GM12872 (cell line): ENCODE data around the gene C20orf144.

Experiments used
- TF ChIP-seq, protein P1 (sequence below): IDR thresholded peaks from 3 replicates; pipeline ENCODE4 v1.5.1; 2011; ENCODE audit warnings: low read depth, mild to moderate bottlenecking, low read length, moderate library complexity; ENCODE audit not compliant: insufficient read depth

The C20orf144 gene

GRCh38 chr20:33689493-33689892 is 27.4 kb downstream of the C20orf144 start:
- TF ChIP-seq, protein P1, sequence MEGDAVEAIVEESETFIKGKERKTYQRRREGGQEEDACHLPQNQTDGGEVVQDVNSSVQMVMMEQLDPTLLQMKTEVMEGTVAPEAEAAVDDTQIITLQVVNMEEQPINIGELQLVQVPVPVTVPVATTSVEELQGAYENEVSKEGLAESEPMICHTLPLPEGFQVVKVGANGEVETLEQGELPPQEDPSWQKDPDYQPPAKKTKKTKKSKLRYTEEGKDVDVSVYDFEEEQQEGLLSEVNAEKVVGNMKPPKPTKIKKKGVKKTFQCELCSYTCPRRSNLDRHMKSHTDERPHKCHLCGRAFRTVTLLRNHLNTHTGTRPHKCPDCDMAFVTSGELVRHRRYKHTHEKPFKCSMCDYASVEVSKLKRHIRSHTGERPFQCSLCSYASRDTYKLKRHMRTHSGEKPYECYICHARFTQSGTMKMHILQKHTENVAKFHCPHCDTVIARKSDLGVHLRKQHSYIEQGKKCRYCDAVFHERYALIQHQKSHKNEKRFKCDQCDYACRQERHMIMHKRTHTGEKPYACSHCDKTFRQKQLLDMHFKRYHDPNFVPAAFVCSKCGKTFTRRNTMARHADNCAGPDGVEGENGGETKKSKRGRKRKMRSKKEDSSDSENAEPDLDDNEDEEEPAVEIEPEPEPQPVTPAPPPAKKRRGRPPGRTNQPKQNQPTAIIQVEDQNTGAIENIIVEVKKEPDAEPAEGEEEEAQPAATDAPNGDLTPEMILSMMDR: no peak

DNA sequence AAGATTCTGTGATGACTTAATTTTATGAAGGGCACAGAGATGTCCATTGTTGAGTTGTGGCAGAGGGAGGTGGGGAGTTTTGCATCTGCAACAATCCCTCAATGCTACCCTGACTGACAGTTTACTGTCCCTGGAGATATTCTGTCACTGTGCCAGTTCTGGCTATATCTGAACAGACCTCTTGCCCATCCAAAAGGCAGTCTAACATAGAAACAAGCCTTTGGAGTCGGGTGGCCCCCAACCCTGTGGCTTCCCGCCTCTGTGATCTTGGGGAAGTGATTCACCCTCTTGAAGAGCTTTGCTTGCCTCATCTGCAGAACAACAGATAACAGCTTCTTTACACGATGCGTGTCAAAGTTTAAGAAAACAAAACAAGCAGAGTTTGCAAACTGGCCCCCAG is 27.8 kb downstream of the C20orf144 start:
- TF ChIP-seq, protein P1: no peak

DNA sequence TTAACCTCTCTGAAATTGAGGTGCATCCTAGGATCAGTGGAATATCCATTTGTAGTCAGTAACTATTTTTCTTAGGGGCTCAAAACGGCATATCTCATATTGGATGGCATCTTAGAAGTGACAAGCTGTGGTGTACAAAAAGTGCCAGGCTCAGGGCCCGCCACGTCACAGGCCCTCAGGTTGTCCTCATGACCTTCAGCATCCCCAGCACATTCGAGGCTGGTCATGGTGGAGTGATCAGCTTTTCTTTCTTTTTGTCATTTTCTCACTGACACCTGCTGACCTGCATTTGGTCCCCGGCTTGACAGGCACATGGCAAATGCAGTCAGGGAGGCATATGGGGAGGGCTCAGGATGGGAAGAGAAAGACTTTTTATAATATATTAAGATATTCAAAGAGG is 31.2 kb downstream of the C20orf144 start:
- TF ChIP-seq, protein P1: no peak

GRCh38 chr20:33693741-33694638 is 31.9 kb downstream of the C20orf144 start:
- TF ChIP-seq, protein P1: no peak

DNA sequence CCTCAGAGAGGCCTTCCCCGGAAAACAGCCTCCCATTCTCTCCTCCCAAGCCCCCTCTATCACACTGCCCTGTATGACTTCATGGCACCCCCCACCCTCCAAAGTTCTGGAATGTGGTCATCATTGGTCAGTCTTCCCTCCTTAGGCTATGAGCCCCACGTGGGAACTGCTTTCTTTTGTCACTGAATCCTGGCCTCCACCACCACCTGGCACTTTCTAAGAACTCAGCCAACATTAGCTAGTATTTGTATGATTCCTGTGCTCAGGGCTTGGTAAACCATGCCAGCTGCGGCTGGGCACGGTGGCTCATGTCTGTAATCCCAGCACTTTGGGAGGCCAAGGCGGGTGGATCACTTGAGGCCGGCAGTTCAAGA is 32.5 kb downstream of the C20orf144 start:
- TF ChIP-seq, protein P1: no peak

DNA sequence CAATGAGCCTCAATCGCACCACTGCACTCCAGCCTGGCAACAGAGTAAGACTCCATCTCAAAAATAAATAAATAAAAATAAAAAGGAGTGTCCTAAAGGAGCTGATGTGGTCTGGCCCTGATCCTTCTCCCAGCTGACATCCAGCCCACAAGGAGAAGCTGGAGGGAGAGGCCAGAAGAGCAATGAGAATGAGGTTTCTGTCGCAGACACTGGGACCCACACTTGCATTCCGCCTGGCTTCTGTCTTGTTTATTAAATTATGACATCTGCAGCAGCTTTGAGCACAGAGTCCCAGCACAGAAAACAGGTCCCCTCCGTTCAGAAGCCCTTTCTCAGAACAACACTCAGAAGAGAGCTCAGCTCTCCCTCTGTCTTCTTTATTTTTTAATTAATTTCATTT is 34.3 kb downstream of the C20orf144 start:
- TF ChIP-seq, protein P1: no peak

GRCh38 chr20:33697129-33697528 is 35.0 kb downstream of the C20orf144 start:
- TF ChIP-seq, protein P1: no peak
